OCI-LY7 (cell line): ENCODE data around the gene ARHGAP6. TPM values are rescaled to one million over a fixed set of nuclear protein-coding genes. Genes with fewer than 3 reads are reported as not detected.

Experiments used
- BruUV-seq: library from RNA; stranded (reverse); fragments of 400-500 nt; replicated peaks from 2 replicates; lab custom pipeline; 2021; lab: Mats Ljungman, UMichigan
- CTCF ChIA-PET: fragments of 300-600 bp; sonication (Branson Sonifier 250); formaldehyde crosslinking; loops from one replicate; lab custom pipeline; 2022; ENCODE audit warnings: antibody characterized with exemption; ENCODE audit not compliant: unreplicated experiment; lab: Charles Lee
- POLR2A ChIA-PET: fragments of 300-600 bp; sonication (Branson Sonifier 250); formaldehyde crosslinking; loops from one replicate; lab custom pipeline; 2022; ENCODE audit warnings: antibody characterized with exemption; lab: Charles Lee
- DNase-seq: peaks from one replicate; pipeline ENCODE4 v3.0.0-alpha.2; 2015; ENCODE audit warnings: low spot score
- H2AFZ ChIP-seq: fragments of 200-600 bp; sonication (generic), shearing (Covaris generic); 2 replicates; pipeline ENCODE4 v1.6.1; 2014; ENCODE audit warnings: mild to moderate bottlenecking, antibody characterized with exemption, low read length, moderate library complexity
- H3K27ac ChIP-seq: fragments of 200-600 bp; sonication (generic); 2 replicates; pipeline ENCODE4 v1.5.1; 2014; ENCODE audit warnings: mixed run types, low read depth, mild to moderate bottlenecking, moderate library complexity, low read length, inconsistent platforms; ENCODE audit not compliant: poor library complexity, severe bottlenecking
- H3K36me3 ChIP-seq: fragments of 200-600 bp; sonication (generic); 2 replicates; pipeline ENCODE4 v1.6.1; 2014; ENCODE audit warnings: mild to moderate bottlenecking, antibody characterized with exemption, low read length, moderate library complexity, mixed read lengths; ENCODE audit not compliant: insufficient read depth
- H3K4me1 ChIP-seq: fragments of 200-600 bp; sonication (generic); 2 replicates; pipeline ENCODE4 v1.5.1; 2014; ENCODE audit warnings: mild to moderate bottlenecking, low read length; ENCODE audit not compliant: insufficient read depth, poor library complexity, severe bottlenecking
- H3K4me2 ChIP-seq: fragments of 200-600 bp; sonication (generic); 2 replicates; pipeline ENCODE4 v1.6.1; 2014; ENCODE audit warnings: mild to moderate bottlenecking, low read length
- H3K4me3 ChIP-seq: fragments of 200-600 bp; sonication (generic); 2 replicates; pipeline ENCODE4 v1.5.1; 2014; ENCODE audit warnings: mild to moderate bottlenecking, low read depth, low read length; ENCODE audit not compliant: poor library complexity, severe bottlenecking
- H3K79me2 ChIP-seq: fragments of 200-600 bp; sonication (generic); 2 replicates; pipeline ENCODE4 v1.6.1; 2016; ENCODE audit warnings: low read depth, mild to moderate bottlenecking, low read length, moderate library complexity, mixed read lengths; ENCODE audit not compliant: insufficient read depth
- H3K9me2 ChIP-seq: fragments of 200-600 bp; sonication (generic); 2 replicates; pipeline ENCODE4 v1.6.1; 2016; ENCODE audit warnings: mild to moderate bottlenecking, low read length, mixed read lengths; ENCODE audit not compliant: insufficient read depth
- H3K9me3 ChIP-seq: fragments of 200-600 bp; sonication (generic); 2 replicates; pipeline ENCODE4 v1.6.1; 2014; ENCODE audit warnings: mild to moderate bottlenecking, mixed run types, low read length, mixed read lengths
- H4K20me1 ChIP-seq: fragments of 200-600 bp; sonication (generic); 2 replicates; pipeline ENCODE4 v1.6.1; 2014; ENCODE audit warnings: mild to moderate bottlenecking, antibody characterized with exemption, low read length, moderate library complexity, mixed read lengths; ENCODE audit not compliant: insufficient read depth
- EZH2phosphoT487 ChIP-seq: fragments of 200-600 bp; sonication (generic); IDR thresholded peaks from 2 replicates; pipeline ENCODE4 v1.6.1; 2018; ENCODE audit warnings: low read depth, borderline replicate concordance, mild to moderate bottlenecking, mixed run types, antibody characterized with exemption, low read length, moderate library complexity, mixed read lengths
- intact Hi-C: fragments of 100-400 bp; cut with micrococcal nuclease; formaldehyde crosslinking; loops from one replicate; pipeline ENCODE4 v1.10.0; 2022; ENCODE audit not compliant: unreplicated experiment
- total RNA-seq, 2 experiments: library from RNA; depleted of rRNA in 1 of 2; stranded (reverse); fragments of >200 nt in 1 of 2; shearing (Covaris generic) in 1 of 2; gene quantifications; 2 replicates each; pipeline ENCODE4 v1.2.3, GENCODE V29; 2014 to 2022
- TF ChIP-seq, protein P1 (sequence below): fragments of 200-600 bp; sonication (generic); conservative IDR thresholded peaks from 2 replicates; pipeline ENCODE4 v1.5.1; 2014; ENCODE audit warnings: mild to moderate bottlenecking, antibody characterized with exemption, low read length, moderate library complexity, mixed read lengths

Gene ARHGAP6
- total RNA-seq, 2 experiments from 2014 or later, result not detected

DNA sequence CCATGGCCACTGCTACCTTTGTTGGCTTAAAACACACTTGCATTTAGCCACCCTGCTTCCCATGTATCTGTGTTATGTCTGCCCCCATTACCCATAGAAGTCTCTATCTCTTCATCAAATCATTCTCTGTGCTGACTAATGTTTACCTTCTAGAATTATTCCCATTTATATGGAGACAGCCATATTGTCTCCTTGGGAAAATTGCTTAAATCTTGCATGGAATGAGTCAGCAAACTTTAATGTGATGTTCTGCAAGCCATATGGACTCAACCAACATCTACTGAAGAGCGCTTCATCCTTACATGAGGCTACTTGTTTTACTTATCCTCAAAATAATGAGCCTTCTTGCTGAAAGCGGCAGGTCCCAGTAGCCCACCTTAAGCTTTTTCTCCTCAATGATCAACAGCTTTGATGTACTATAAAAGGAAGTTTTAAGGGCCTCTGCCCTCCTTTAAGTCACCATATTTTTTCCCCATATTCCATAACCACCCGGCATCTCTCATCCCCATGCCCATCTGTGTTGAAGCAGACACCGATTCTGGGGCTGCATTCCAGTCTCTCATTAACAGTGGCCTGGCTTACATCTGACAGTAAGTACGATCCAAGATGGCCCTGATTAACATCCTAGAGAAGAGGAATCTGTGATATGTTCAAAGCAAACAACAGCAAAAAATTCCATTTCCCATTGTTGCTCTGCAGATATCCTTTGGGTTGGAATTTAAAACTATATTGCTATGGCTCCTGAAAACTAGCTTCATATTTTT lies 130.4 kb downstream of the ARHGAP6 start:
- no peak for DNase-seq
- Histone ChIP-seq H3K79me2 (no peaks in the 10 kb centered on the region), H3K9me3 (no peaks in the 10 kb centered on the region), H4K20me1 (no peaks in the 10 kb centered on the region), H2AFZ (no peak overlapping the region), H3K27ac (no peak overlapping the region), H3K36me3 (no peaks in the 10 kb centered on the region), H3K4me1 (peaks cover 6% of the 10 kb centered on the region), H3K4me3 (no peak overlapping the region), H3K4me2 (no peak overlapping the region), H3K9me2 (no peaks in the 10 kb centered on the region)
- BruUV-seq, result no TSS peak
- intact Hi-C loops, result loop anchor here (10.0 kb wide), 1 partner anchor 369 kb away; no protein-coding TSS in a partner anchor
- POLR2A ChIA-PET, result interaction anchor here (1.1 kb wide), 1 partner anchor 23 kb away, joined by 3 read pairs; no protein-coding TSS in a partner anchor
- TF ChIP-seq EZH2phosphoT487, result no peak
- TF ChIP-seq, protein P1, sequence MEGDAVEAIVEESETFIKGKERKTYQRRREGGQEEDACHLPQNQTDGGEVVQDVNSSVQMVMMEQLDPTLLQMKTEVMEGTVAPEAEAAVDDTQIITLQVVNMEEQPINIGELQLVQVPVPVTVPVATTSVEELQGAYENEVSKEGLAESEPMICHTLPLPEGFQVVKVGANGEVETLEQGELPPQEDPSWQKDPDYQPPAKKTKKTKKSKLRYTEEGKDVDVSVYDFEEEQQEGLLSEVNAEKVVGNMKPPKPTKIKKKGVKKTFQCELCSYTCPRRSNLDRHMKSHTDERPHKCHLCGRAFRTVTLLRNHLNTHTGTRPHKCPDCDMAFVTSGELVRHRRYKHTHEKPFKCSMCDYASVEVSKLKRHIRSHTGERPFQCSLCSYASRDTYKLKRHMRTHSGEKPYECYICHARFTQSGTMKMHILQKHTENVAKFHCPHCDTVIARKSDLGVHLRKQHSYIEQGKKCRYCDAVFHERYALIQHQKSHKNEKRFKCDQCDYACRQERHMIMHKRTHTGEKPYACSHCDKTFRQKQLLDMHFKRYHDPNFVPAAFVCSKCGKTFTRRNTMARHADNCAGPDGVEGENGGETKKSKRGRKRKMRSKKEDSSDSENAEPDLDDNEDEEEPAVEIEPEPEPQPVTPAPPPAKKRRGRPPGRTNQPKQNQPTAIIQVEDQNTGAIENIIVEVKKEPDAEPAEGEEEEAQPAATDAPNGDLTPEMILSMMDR, result no peak
- CTCF ChIA-PET, result no interaction called here

DNA sequence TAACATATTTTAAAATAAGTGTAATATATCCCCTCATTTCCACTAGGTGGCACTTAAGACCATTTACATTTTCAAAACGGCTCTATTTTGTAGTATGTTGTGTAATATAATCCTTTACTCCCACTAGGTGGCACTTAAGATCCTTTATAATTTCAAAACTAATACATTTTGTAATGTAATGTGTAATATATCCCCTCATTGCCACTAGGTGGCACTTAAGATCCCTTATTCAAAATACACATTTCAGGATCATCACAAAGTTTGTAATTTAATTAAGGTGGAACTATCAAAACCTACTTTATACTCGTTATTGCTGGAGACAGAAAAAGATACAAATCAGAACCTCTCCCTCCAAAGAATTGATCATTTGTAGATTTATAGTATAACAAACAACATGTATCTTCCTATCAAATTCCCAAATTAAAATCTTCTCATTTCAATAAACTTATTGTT lies 132.5 kb downstream of the ARHGAP6 start:
- H3K9me3 ChIP-seq, result no peaks in the 10 kb centered on the region
- peak overlapping the region; percentile 76; the same call in 1 of the 2 replicates for H2AFZ ChIP-seq
- DNase-seq, result peak; percentile 84
- H3K4me1 ChIP-seq, result peaks cover 15% of the 10 kb centered on the region
- intact Hi-C loops, result loop anchor here (1.0 to 10.0 kb wide), 5 partner anchors 192 to 389 kb away; no protein-coding TSS in a partner anchor
- H3K4me2 ChIP-seq, result no peak overlapping the region
- H4K20me1 ChIP-seq, result no peaks in the 10 kb centered on the region
- H3K9me2 ChIP-seq, result no peaks in the 10 kb centered on the region
- no peak overlapping the region for H3K27ac ChIP-seq
- ChIA-PET POLR2A (no interaction called here), CTCF (no interaction called here)
- no peak overlapping the region for H3K4me3 ChIP-seq
- no TSS peak for BruUV-seq
- H3K36me3 ChIP-seq, result no peaks in the 10 kb centered on the region
- H3K79me2 ChIP-seq, result no peaks in the 10 kb centered on the region
- no peak for TF ChIP-seq EZH2phosphoT487
- TF ChIP-seq, protein P1, result peak; percentile 97
